ENCODE results near the gene EYS. TPM values are rescaled to one million over a fixed set of nuclear protein-coding genes. Genes with fewer than 3 reads are reported as not detected.

The EYS gene
- total RNA-seq, 1 experiment from 2014 or later: not detected

DNA sequence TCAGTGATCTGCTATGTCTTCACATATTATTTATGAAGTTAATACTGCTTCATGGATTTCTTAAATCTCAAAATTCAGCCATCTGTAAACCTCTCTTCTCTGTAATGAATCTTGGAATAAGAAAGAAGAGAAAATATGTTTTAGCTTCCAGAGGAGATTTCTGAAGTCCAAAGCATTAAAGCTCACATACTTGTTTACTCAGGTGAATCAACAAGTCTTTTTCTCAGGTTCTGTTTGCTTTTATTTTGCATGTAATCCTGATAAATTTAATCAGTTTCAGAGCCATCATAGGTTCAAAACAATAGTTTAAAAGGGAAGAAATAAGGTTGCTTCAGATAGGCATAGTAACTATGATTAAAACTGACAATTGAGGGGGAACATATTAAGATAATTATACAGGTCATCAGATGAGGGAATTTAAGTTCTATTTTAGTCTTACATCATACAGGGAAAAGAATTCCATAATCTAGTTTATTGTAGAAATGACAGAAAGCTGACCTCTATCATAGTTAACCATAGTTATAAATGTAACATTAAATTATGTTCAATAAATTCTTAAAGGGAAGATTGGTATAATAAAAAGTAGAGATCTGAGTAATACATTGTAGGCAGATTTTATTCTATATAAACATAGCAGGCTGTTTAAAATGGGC lies 716.2 kb downstream of the EYS start:
- H3K27me3 Mint-ChIP-seq (ENCODE audit: low read depth): no peaks in the 10 kb centered on the region
- Histone ChIP-seq H3T11ph (ENCODE audit: low read length) (no peak overlapping the region), H3K9me3 (ENCODE audit: control insufficient read depth, low read depth, low read length) (no peaks in the 10 kb centered on the region), H4K20me1 (ENCODE audit: control insufficient read depth, insufficient read depth, insufficient read length) (no peaks in the 10 kb centered on the region), H4K8ac (replicated peaks; ENCODE audit: insufficient read length, low read depth, low read length) (no peak overlapping the region), H3K27ac (ENCODE audit: insufficient read length, low read depth, low read length) (no peak overlapping the region), H2AFZ (ENCODE audit: low read length) (no peak overlapping the region), H4K91ac (ENCODE audit: insufficient read length, low read depth, low read length) (no peak overlapping the region), H3K23ac (ENCODE audit: insufficient read length, low read depth, low read length) (no peak overlapping the region), H3K18ac (ENCODE audit: insufficient read length, low read depth, low read length) (no peak overlapping the region), H2BK120ac (ENCODE audit: low read depth, low read length, poor library complexity, severe bottlenecking) (no peak overlapping the region), H2BK12ac (ENCODE audit: insufficient read length, low read depth, low read length) (no peak overlapping the region), H3K9ac (ENCODE audit: extremely low read depth, insufficient read length, low read length) (no peak overlapping the region), H3K4me2 (ENCODE audit: insufficient read depth, insufficient read length, low read length) (no peak overlapping the region), H3K27me3 (ENCODE audit: insufficient read depth, low read length) (no peaks in the 10 kb centered on the region), H2BK15ac (ENCODE audit: low read depth, low read length) (no peak overlapping the region), H4K5ac (ENCODE audit: insufficient read length, low read depth, low read length) (no peak overlapping the region), H3K56ac (ENCODE audit: insufficient read length, low read depth, low read length) (no peak overlapping the region), H2BK5ac (ENCODE audit: insufficient read length, low read length) (no peak overlapping the region), H3K79me1 (ENCODE audit: insufficient read depth, low read depth, low read length, poor library complexity, severe bottlenecking) (no peaks in the 10 kb centered on the region), H3K4ac (ENCODE audit: low read depth, low read length) (no peak overlapping the region), H2AK5ac (ENCODE audit: insufficient read length, low read length) (no peak overlapping the region), H3K23me2 (ENCODE audit: insufficient read length, low read depth, low read length, poor library complexity, severe bottlenecking) (no peaks in the 10 kb centered on the region), H2BK20ac (ENCODE audit: low read depth, low read length, poor library complexity, severe bottlenecking) (no peak overlapping the region), H3K4me1 (ENCODE audit: insufficient read depth, low read length) (no peaks in the 10 kb centered on the region), H3K14ac (ENCODE audit: insufficient read depth, low read length) (no peak overlapping the region), H3K79me2 (ENCODE audit: insufficient read depth, low read length) (no peaks in the 10 kb centered on the region)
- H3K4me1 Mint-ChIP-seq: peaks cover 4 to 5% of the 10 kb centered on the region in 2 experiments; a peak in 2 of 4 replicates
- H3K36me3 Mint-ChIP-seq (ENCODE audit: insufficient read depth in 1 of 3, low read depth in 3 of 3): peaks cover 0 to 1% (median 0%) of the 10 kb centered on the region in 3 experiments; a peak in 1 of 7 replicates
- H3K4me3 Mint-ChIP-seq: no peak overlapping the region
- no peak overlapping the region for H3K27ac Mint-ChIP-seq
- no peaks in the 10 kb centered on the region; a peak in 2 of 5 replicates for H3K9me3 Mint-ChIP-seq
- TF ChIP-seq, protein P1, sequence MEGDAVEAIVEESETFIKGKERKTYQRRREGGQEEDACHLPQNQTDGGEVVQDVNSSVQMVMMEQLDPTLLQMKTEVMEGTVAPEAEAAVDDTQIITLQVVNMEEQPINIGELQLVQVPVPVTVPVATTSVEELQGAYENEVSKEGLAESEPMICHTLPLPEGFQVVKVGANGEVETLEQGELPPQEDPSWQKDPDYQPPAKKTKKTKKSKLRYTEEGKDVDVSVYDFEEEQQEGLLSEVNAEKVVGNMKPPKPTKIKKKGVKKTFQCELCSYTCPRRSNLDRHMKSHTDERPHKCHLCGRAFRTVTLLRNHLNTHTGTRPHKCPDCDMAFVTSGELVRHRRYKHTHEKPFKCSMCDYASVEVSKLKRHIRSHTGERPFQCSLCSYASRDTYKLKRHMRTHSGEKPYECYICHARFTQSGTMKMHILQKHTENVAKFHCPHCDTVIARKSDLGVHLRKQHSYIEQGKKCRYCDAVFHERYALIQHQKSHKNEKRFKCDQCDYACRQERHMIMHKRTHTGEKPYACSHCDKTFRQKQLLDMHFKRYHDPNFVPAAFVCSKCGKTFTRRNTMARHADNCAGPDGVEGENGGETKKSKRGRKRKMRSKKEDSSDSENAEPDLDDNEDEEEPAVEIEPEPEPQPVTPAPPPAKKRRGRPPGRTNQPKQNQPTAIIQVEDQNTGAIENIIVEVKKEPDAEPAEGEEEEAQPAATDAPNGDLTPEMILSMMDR (conservative IDR thresholded peaks at IDR 0.05): no peak
- DNase-seq: no peak
